Parietal lobe (tissue), 1 donor: Measurements from ENCODE around the gene DMC1. TPM values are rescaled to one million over a fixed set of nuclear protein-coding genes. Genes with fewer than 3 reads are reported as not detected.

ENCODE experiments used
- total RNA-seq: library from RNA; depleted of rRNA; stranded (reverse); fragments of >200 nt; gene quantifications from one replicate; pipeline ENCODE4 v1.2.3, GENCODE V29; 2014

DMC1 gene
- 4.1 TPM for total RNA-seq

GRCh38 chr22:38569972-38570778 is at the start of gene DMC1:
DMC1 (minus strand) TSS chr22:38570183; CDS start chr22:38568256, 1,927 bp downstream.

DNA sequence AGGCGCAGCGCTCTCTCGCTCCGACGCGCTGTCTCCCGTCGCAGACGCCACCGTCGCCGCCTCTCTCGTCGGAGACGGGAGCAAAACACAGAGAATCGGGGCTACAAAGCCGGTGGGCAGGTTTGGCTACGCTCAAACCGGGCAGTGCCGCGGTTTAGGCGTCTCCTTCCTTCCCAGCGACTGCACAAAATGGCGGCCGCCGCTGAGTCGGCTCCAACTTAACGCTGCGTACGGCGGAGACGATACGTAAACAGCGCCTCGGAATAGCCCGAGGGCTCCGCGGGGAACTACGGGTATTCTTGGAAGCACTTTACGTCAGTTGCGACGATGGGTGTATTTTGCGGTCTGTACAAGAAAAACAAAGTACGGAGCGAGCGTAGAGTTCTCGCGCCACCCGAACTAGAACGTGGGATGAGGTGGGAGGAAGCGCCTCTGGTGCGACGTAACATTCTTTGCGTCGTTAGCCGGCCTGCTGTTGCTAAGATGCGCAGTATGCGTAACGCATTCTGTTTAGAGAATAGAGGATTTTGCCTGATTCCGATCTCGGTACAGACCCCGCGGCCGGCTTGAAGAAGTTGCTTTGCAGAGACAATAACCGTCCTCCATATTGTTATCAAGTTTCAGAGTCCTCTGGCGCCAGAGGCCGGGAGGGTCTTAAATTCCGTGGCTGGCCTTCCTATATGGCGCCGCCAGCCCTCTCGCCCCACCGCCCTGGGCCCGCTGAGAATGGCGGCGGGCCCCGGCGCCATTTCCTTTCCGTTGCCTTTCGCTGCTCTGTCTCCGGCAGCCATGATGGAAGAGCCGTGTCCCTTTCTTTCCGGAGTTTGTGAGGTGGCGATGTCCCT is 63.6 kb downstream of the DMC1 start, which contains the start of gene DDX17:
TSS of gene DDX17 (minus strand) at position 194 of the 845 bp plus-strand sequence.

Other genes starting within 250 kb of the DMC1 start
- 7.8 TPM for gene KCNJ4, start 115.0 kb downstream of the DMC1 start, total RNA-seq
- 0.31 TPM for gene KDELR3, start 102.1 kb downstream of the DMC1 start, total RNA-seq
- gene DDX17, start 63.9 kb downstream of the DMC1 start, total RNA-seq: 802 TPM
- 17.2 TPM for gene FAM227A, start 86.2 kb upstream of the DMC1 start, total RNA-seq
- gene CBY1, start 86.5 kb upstream of the DMC1 start, total RNA-seq: 17.2 TPM
- 34.4 TPM for gene TOMM22, start 111.8 kb upstream of the DMC1 start, total RNA-seq
- gene JOSD1, start 130.8 kb upstream of the DMC1 start, total RNA-seq: 63.9 TPM
- 63.2 TPM for gene GTPBP1, start 135.8 kb upstream of the DMC1 start, total RNA-seq
- gene SUN2, start 185.8 kb upstream of the DMC1 start, total RNA-seq: 128 TPM
- gene DNAL4, start 224.0 kb upstream of the DMC1 start, total RNA-seq: 17.5 TPM